CD4-positive, alpha-beta T cell treated with Interleukin-21 for 1 hour (primary cell): ENCODE results near the gene NINJ2.
A peak's percentile ranks its signal among the peaks of the same experiment; 100 is the strongest.
"Not testable (repeated sequence)": the region's sequence is repeated elsewhere in the genome, so short reads cannot be mapped to it uniquely, and the experiment has no call there.

Experiments
- DNase-seq: peaks from one replicate; pipeline ENCODE4 v3.0.0-alpha.2; 2020

Gene NINJ2

DNA sequence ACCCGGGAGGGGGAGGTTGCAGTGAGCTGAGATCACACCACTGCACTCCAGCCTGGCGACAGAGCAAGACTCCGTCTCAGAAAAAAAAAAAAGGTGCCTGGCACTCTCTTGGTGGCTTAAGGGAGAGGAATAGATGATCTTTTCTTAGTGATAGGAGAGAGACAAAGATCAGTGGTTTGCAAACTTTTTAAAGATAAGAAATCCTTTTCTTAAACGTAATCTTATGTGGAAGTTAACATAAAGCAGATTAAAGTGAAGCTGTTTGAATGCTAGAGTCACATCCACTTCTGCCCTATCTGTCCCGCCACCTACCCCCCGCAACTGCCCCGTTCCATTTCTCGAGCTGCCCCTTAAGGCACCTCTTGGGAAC, 6.3 kb upstream of the NINJ2 start:
- DNase-seq = no peak

DNA sequence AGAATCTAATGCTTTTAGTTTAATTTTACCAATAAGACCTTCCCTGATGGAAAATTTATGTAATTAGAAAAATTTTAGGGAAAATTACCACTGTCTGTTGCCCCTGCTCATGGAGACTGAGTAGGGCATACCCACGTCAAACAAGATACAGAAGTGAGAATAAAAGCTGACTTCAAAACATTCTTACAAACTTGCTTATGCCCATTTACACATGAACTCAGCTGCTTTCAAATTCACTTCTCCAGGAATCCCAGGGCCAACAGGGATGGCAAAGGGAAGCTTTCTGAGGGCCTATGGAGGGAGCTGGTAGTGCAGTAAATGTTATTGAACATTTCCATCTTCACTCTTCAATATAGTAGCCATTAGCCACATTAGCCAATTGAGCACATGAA, 4.8 kb upstream of the NINJ2 start:
- DNase-seq = no peak

DNA sequence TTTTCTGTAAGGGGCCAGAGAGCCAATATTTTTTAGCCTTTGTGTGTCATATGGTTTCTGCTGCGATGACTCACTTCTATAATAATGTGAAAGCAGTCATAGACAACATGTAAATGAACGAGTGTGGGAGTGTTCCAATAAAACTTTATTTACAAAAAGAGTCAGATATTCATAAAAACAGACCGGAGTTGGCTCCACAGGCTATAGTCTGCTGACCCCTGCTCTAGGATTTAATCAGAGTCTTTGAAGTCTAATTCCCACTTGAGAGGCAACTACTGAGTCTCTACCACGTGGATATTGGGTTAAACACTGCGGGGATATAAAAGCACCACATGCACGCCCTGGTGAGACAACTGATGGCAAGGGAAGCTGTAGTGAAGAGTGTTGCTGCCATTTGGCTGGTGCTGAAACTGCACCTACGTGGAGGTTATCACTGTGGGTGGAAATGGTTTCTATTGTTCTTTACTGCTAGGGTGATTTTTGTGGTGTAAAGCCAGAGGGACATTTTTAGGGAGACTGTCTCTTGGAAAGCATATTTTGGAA, 3.6 kb upstream of the NINJ2 start:
- peak; percentile 47 for DNase-seq

DNA sequence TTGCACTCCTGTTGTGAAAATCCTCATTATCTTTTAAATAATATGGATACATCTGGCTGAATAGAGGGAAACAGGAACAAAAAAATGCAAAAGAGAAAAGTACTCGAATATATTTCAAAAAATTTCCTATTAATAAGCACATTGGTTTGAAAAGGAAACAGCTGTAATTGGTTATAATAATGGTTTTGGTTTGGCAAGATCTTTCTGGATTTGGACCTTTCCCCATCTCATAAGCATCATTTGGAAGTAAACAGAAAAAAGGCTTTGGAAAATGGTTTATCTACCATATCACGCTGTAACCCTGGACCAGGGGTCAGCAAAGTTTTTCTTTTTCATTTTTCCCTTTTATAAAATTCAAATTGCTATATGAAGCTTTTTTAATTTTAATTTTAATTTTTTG, 2.8 kb upstream of the NINJ2 start:
- no peak for DNase-seq

DNA sequence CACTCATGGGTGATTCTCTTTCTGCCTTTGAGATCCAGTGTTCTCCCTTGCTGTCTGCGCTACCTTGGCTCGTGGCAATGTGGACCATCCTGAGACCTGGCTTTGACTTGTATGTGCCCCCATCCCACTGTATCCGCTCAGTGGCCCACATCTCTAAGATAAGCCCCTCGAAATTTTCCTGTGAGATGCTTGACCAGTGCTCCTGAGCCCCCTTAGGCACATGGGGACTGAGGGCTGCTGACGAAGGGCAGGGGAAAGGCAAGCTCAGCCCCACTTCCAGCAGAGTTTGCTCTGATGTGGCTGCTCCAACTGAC, 1.5 kb upstream of the NINJ2 start:
- no peak for DNase-seq

DNA sequence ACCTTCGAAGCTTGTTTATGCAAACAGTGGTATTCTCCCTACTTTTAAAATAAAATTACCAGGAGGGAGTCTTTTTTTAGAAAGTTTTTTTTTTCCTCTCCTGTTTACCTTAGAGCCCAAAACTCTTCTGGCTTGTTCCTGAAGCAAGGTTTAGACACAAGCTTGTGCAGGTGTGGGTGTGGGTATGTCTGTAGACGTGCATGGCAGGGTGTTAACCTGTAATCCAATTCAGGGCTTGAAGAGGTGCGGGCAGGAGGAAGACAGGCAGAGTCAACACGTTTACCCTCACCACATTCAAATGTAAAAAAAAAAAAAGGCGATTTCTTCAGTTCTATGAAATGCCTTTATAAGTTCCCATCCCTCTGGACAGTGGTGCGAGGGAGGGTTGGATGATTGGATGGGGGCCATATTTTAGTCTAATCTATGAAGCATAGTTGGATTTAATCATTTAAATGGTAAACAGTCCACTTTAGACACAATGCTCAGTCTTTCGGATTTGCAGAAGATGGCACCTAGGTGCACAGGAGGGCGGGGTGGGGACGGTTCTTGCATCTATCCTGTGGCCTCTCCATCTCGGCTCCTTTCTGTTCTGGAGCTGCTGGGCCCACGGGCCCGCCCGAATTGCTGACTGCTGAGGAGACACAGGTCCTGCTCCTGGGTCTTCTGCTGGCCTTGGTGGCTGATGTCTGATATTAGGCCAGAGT, 982 bp upstream of the NINJ2 start:
- DNase-seq = no peak

DNA sequence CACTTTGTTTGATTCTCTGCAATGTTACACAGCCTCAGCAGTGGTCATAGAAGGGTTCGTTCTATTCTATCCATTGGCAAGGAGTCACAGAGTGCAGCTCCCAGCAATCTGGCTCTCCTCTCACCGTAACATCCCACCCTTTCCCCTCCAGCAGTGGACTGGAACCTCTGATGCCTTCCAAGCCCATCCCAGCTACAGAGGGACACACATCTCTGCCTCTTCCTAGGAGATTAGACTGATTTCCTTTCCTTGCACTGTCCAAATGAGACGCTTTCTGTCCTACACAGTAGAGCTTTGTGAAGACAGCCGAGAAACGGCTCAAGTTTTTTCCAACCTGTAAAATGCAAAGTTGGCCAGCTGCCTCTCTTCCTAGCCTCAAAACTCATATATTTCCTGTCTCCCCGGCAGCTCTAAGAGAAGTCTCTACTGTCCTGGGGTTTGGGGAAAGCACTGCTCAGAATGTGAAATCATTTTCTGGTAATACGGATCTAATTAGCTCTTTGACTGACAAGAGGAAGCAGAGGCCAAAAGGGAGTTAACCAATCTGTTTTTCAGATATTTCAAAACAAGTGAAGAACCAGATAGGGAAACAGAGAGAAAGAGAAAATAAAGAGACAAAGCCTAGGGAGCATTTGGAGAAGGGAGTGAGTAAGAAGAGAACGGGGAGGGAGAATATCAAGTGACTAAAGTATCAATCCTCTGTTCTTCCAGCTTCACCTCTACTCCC, 516 bp downstream of the NINJ2 start:
- no peak for DNase-seq

DNA sequence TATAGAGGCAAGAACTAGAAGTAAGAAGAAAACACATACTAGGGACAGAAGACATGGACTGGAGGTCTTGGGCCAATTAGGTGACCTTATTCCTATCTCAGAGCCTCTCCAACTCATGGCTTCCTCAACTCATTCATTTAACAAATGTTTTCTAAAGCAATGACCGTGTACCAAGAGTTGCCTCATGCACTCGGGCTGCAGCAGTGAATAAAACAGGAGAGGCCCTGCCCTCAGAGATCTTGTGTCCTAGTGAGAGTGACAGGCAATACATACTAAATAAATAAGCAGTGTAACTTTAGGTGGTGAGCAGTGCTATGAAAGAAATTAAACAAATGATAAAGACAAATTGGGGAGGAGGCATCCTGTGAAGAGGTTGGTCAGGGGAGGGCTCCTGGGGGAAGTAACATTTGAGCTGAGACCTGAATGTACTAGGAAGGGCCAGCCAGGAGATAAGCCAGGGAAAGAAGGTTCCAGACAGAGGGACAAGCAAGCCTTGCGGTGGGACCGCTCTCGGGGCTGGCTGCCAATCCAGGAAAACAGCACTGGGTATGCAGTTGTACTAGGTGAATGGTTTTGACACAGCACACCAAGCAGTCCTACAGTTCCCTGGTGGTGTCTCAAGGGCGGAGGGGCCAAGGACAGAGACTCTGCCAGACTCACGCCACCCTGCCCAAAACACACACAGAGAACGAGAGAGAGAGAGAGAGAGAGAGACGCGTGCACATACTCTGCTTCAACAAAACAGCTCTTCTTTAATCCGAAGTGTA, 1.3 kb downstream of the NINJ2 start:
- DNase-seq = no peak

DNA sequence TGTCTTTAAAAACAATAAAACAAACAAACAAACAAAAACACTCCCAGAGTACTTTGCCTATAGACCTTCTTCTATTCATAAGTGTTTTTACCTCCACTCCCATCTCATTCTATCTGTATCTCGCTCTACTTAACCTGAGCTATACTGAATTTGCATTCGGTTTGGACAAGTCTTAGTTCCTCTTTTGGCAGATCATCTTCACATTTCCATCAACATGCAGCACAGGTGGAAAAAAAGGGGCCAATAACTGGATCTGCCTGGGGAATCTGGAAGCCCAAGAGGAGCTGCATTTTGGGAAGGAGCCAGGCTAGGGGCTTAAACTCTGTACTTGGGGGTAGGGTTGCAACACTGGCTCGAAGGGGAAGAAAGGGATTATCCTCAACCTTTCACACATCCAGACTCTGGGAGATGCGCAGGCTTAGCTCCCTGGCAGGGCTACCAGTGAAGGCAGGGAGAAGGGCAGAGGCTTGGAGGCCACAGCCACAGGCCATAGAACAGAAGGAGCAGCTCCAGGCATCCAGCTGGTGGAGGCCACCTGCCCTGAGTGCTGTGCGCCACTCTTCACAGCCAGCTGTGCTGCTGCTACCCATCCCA, 4.1 kb downstream of the NINJ2 start:
- DNase-seq = no peak

DNA sequence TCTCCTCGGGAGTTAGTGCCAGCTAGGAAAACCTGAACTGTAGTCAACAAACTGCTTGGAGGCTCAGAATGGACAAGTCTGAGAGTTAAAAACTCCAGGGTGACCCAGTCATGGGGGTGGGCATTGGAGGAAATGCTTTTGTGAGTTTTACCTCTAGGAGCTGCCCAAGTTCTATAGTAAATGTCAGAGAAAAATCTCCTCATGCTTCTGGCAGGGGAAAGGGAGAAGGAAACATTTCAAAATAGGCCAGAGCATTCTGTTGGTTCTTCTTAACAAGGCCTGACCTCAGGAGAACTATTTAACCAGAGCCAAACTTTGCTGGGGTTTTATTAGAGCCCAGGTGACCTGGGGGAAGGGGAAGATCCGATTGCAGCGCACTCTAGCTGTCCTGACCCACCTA, 12.3 kb downstream of the NINJ2 start:
- no peak for DNase-seq

DNA sequence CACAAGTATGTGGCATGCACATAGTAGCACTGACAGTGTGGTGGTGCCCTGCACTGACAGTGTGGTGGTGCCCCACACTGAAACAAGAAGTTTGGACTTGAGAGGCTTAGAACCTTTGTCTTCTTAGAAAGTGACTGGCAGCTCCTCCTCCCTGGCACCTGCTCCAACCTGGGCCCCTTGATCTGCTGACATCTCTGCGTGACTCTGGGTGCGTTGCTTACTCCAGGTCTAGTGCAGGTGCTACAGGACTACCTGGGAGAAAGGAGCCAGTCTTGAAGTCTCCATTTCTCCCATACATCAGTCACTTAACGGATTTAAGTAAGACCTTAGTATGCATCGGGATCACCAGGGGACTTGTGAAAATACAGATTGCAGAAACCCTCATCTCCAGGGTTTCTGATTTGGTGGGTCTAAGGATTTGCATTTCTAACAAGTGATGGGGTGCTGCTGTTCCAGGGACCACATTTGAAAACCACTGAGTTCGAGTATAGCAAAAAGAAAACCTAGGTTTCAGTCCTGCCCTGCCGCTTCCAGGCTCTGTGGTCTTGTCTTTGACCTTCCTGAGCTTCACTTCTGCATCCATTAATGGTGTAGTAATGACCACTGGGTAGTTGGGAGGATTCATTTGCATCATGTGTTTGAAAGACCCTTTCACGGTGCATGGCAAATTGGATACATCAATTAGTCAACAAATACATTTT, 15.7 kb downstream of the NINJ2 start:
- no peak for DNase-seq

DNA sequence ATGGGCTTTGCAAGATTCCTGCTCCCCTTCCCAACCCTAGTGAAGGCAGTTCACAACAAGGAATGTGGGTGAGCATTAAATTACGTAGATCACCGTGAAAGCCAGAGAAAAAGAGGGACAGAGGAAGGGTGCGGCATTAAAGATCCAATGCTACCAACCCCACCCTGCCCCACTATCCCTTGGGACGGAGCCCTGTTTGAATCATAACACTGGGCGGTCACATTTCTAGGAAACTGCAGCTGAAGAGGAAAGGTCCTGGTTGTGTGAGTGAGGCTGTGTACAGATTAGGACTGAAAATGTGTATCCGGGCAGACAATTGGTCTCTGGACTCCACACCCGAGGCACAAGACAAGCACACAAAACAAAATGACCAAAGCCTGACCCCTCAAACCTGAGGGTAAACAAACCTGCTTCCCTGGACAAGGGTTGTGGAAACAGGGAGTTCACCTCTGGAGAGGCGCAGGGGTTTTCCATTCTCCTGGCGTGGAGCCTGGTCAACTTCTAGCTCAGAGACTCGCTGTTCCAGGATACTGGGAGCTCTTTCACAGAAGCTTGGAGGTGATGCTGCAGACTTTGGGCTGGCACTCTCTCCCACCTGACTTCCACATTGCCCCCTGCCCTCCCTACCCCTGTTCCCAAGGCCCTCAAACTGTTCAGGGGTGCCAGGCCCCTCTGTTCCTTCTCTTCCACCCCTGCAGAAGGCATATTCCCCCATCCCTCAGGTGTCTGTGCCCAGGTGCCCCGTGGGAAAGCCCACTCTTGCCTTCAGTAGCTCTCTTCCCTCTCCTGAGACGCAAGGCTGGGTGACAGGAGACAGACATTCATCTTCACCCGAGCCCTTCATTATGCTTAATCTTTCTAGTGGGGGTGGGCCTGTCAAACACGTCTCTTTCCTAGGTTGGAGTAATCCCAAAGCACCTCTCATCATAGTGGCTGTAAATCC, 16.5 kb downstream of the NINJ2 start:
- DNase-seq = no peak

DNA sequence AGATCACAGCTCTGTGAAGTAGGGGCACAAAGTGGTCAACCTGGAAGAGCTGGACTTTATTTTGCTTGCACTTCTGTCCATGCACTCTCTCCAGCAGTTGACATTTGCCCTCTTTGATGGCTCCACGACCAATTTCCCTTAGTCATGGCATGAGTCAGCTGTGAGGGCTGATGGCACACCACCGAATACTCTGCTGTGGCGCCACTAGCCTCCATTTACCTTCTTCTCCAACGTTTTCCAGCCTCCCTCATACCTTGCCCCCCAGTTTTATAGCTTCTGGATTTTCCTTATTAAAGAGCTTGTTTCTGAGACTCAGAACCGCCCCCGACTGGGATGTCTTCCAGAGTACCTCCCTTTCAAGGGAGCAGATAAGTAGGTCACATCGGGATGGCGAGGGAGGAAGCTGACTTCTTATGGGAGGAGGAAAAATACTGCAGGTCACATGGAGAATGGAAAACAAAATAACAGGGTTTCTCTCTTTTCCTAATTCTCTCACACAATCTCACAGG, 17.6 kb downstream of the NINJ2 start:
- DNase-seq = no peak

DNA sequence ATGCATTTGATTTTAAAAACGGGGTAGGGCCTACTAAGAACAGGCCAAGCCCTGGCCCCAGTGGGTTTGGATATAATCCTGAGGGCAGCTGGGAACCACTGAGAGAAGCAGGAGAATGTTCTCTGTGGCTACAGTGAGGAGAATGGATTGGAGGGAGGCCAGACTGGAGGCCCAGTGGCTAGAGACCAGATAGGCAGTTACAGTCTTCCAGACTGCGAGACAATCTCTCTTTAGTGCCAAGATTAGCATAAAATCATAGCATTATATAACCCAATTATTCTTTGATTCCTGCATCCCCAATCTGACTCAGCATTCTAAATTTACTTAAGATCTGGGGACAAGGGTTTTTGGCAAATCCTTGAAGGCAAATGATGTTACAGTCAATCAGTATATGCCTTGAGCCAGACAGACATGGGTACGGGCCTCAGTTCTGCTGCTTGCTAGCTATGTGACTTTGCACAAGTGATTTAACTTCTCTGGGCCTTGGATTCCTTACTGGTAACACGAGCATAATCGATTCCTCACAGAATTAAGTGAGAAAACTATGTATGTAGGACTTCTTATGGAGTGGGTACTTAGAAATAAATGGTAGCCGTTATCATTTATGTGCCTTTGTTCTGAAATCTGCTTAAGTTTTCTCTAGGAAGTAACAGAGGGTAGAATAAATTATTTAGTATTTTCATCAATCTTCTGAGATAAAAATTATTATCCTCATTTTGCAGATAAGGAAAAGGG, 18.3 kb downstream of the NINJ2 start:
- no peak for DNase-seq

DNA sequence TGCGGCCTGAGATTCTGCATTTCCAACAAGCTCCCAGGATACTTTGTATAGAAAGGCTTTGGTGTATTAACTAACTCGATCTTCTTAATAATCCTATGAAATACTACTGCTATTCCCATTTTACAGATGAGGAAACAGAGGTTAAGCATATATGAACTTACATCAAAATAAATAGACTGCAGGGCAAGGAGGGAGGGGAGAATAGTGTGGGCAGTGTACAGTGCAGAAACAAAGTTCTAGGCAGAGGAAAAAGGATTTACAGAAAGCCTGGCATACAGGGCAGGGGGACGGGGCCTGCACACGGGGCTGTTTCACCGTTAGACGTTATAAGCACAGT, 19.0 kb downstream of the NINJ2 start:
- no peak for DNase-seq

DNA sequence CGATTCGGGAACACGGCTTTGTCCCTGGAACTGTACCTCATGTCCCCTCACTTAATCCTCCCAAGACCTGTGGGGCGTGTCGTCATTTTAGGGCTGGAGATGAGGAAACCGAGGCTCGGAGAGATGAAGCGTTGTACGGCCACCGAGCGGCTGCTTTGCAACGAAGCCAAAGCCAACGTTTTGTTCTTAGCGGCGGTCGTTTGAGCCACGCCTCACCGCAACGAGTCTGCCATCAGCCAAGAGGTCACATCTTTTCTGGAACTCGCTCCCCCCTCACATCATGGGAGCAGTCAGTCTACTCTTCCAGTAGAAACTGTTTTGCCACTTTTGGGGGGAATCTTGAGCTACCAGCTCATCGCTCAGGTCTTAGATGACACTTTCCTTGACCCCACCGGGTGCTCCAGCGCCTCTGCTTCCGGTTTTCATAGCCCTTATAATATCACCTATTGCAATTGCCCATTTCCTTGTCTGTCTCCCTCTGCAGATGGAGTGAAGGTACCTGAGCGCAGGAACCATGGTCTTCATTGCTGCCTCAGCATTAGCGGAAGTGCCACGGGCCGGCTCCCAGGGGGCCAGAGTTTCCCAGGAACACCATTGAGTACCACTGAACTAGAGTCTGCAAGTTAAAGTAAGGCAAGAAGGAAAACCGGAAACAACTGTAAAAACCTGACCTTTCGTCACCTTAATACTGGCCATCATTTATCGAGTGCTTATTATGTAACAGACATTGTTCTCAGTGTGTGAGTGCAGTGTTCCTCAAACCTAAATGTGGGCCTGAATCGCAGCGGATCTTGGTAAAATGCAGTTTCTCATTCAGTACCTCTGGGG, 19.6 kb downstream of the NINJ2 start:
- DNase-seq = peak; percentile 36

DNA sequence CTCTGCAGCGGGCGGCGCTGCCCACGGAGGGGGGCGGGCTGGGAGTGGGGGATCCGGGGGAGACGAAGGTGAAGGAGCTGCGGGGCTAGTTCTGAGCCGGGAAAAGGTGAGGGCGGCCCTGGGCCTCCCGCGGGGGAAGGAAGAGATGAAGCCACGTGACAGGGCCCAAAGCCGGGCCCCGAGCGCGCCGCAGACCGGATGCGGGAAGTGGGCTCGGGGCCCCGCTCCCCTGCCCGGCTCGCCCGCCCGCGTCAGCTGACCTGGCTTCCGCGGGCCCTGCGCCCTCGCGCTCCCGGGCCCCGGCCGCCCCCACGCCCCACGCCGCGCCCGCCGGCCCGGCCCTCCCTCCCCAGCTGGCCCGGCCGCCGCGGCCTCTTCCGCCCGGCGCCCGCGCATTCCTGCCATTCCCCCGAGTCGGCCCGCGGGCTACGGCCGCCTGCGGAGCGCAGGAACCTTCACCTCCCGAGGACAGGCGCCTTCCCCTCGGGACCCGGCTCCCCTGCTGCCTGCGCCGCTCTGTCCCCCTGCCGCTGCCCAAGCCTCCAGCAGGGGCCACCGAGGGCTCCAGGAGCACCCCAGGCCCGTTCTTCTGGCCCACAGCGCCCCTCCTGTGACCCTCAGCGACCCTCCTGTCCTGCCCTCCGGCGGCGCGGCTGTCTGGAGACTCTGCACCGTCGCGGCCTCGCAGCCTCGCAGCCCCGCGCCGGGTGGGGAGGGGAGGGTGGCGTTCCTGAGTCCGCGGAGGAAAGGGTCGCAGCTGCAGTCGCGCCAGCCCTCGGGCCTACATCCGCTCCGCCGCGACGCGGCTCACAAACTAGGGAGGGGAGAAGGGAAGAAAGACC, 20.4 kb downstream of the NINJ2 start:
- peak; percentile 82 for DNase-seq

DNA sequence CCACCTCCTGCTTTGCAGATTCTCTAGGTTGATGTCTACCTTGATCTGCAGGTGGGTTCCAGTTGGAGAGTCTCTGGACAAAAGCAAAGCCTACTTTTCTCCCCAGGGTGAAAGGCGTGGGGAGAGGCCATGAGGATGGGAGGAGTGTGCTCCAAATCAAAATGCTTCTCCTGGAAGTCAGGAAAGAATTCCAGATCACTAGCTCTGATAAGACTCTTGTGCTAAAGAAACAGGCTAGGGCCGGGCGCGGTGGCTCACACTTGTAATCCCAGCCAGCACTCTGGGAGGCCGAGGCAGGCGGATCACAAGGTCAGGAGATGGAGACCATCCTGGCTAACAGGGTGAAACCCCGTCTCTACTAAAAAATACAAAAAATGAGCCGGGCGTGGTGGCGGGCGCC, 21.9 kb downstream of the NINJ2 start:
- DNase-seq = not testable (repeated sequence)

DNA sequence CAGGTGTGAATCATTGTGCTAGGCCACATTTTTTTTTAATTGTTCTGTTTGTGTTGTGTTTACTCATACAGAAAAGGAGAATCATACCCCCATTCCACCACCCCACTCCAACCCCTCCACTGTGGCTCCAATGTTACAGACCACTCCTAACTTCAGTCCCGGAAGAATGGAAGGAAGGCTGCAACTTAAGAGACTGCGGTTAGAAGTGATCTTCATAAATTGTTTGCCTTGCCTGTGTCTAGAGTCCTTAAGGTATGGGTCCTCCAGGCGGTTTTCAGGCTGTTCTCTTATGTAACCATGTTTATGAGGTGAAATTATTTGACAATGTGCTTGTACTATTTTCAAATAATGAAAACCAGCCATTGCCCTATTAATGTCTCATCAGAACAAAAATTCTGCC, 22.5 kb downstream of the NINJ2 start:
- no peak for DNase-seq
